Measurements from ENCODE around the gene SPTBN4.
A peak's percentile ranks its signal among the peaks of the same experiment; 100 is the strongest.

SPTBN4 gene

DNA sequence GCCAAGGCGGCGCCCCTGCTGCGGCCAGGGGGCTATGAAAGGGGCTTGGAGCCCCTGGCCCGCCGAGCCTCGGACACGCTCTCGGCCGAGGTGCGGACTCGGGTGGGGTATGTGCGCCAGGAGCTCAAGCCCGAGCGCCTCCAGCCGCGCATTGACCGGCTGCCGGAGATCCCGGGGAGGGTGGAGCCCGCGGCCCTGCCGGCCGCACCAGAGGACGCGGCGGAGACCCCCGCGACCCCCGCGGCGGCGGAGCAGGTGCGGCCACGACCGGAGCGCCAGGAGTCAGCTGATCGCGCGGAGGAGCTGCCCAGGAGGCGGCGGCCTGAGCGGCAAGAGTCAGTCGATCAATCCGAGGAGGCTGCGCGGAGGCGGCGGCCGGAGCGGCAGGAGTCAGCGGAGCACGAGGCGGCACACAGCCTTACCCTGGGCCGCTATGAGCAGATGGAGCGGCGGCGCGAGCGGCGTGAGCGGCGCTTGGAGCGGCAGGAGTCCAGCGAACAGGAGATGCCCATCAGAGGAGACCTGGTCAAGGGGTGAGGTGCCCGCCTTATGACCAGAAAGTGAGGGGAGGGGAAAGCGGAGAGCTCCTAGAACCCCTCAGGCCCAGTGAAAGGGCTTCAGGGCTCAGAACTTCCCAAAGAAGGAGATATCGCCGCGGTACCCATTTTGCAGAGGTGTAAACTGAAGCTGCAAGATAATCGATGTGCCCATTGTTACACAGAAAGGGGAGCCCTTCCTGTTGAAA, 101.1 kb downstream of the SPTBN4 start:
- no peak for DNase-seq

DNA sequence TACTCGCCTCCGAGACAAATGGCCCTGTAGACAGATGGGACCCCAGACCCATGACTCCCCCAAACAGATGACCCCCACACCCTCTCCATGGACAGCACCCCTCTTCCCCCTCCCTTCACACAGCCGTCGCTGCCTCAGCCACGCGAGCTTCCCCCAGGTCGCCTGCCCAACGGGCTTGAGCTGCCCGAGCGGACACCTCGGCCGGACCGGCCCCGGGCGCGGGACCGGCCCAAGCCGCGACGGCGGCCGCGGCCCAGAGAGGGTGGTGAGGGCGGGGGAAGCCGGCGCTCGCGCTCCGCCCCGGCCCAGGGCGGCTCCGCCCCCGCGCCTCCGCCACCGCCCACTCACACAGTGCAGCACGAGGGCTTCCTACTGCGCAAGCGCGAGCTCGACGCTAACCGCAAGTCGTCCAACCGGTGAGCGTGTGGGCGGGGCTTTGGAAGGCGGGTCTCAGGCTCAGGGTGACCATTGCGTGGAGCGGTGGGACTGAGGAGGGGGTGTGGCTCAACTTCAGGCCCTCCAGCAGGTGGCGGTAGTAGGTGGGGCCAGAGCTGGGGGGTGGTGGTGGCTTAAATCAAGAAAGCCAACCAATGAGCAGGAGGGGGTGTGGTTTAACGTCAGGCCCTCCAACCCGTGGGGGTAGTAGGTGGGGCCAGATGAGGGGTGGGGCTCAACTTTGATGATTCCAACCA, 103.7 kb downstream of the SPTBN4 start:
- DNase-seq, result peak; percentile 95

DNA sequence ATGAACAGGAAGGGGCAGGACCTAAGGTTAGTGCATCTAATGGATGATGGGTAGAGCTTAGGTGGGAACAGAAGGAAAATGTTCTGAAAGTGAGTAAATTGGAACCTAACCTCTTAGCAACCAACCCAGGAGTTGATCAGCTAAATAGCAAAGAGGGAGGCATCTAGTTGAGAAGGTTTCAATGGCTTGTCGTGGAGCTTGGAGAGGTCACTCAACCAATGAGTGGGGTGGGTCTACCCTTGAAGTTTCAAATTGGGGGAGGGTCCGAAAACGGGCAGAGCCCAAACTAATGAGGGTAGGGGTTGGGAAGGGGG, 104.2 kb downstream of the SPTBN4 start:
- no peak for DNase-seq

DNA sequence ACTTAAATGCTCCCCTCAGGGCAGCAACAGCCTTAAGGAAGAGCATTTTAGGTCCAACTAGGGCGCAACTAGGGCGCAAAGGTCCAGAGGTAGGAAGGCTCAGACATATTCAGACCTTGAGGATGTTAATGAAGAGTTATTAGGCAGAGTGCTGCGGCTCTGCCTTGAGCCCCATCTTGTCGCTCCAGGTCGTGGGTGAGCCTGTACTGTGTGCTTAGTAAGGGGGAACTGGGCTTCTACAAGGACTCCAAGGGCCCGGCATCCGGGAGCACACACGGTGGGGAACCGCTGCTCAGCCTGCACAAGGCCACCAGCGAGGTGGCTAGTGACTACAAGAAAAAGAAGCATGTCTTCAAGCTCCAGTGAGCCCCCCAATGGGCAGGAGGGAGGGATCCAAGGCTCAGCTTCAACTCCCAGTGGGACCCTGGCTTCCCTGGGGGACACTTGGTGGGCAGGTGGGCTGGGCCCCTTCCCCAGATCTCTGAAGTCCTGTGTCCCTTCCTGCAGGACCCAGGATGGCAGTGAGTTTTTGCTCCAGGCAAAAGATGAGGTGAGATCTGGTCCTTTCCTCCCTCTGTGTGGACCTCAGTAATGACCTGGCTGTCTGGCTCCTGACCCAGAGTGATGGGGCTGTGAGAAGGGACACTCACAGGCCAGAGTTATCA, 105.2 kb downstream of the SPTBN4 start:
- no peak for DNase-seq

DNA sequence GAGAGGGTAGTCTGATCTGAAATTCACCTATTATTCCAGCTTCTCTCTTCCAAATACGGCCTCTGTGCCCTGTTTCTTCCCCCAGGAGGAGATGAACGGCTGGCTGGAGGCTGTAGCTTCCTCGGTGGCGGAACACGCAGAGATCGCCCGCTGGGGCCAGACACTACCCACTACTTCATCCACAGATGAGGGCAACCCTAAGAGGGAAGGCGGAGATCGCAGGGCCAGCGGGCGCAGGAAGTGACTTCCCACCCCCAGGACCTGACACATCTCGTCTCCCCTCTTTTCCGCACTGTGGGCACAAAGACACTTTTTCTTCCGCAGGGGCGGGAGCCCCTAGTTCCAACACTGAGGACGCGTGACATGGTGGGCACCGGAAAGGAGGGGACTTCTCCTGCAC, 108.5 kb downstream of the SPTBN4 start:
- no peak for DNase-seq

DNA sequence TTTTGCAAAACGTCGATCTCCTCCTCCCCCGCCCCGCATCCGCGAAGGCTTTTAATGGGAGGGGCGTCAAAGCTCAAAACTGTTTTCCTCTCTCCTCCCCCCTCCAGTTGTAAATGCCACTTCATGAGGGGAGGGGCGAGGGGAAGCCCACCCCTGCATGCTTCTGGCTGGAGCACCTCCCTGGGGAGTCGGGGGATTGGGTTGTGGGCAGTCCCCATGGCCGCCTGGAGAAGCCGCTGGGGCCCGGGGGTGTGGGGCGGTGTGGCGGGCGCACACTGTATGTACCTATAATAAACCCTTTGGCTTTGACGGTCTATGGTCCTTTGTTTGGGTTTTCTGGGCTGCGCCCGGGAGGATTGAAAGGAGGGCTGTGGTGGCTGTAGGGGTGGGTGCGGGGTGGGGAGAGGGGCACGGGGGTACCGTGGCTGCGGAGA, 109.4 kb downstream of the SPTBN4 start:
- no peak for DNase-seq

DNA sequence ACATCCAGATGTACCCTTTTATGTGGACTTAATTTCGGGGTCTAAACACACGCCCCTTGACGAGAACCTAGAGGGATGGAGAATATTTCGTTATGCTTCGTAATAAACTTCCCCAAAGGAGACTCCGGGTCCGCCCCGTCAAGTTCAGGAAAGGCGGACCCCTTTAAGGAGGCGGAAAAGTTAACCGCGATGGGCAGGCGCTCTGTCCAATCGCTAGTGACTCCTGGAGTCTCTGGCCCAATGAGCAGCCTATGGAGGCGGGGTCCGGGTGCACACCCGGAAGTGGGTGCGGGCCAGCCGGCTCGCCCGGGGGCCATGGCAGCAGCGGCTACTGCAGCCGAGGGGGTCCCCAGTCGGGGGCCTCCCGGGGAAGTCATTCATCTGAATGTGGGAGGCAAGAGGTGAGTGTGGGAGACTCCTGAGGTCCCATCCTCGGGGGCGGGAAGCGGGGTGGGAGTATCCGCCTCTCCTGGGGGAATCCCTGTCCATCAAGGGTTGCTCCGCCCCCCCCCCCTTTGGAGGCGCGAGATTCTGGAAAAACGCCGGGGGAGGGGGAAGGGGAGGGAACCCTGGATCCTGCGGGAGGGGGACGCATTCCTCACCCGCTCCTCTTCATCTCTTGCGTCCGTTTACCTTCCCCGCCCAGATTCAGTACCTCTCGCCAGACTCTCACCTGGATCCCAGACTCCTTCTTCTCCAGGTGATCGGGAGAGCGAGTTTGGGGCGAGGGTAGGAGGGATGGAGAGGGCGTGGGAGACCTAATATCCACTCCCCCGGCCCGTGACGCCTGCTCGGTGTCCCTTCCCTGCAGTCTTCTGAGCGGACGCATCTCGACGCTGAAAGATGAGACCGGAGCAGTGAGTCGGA, 110.0 kb downstream of the SPTBN4 start, which contains the start of gene SHKBP1:
Gene SHKBP1 (plus strand): TSS at position 289 of the 867 bp plus-strand sequence. CDS start 27 bp downstream, at position 316.
- DNase-seq, result peak; percentile 97

DNA sequence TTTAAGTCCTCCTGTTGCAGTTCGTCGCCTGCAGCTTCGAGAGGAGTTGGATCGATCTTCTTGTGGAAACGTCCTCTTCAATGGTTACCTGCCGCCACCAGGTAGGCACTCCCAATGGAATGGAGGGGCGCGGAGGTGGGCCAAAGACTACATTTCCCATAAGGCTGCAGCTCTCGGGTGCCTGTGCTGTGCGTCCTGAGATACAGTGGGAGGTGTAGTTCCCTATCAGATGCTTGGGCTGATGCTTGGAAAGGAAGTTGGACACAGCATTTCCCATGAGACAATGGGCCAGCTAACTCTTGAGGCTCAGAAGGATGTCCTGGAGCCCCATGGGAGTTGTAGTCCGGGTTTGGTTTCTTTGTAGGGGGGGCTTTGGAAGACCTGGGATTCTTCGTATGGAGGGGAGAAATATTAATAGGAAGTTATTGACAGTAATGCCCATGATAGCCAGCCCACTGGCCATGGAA, 111.7 kb downstream of the SPTBN4 start:
- DNase-seq, result no peak

DNA sequence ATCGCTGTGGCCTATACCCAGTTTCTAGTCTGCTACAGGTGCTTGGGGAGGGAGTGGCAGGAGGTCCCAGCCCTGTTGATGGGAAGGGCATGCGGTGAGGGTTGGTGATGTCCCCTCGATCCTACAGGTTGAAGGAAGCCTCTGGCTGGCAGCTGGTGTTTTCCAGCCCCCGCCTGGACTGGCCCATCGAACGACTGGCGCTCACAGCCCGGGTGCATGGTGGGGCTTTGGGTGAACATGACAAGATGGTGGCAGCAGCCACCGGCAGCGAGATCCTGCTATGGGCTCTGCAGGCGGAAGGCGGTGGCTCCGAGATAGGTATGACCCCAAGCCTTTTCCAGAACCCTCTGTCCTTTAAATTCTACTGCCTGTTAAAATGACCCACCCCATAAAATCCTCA, 113.8 kb downstream of the SPTBN4 start:
- no peak for DNase-seq

DNA sequence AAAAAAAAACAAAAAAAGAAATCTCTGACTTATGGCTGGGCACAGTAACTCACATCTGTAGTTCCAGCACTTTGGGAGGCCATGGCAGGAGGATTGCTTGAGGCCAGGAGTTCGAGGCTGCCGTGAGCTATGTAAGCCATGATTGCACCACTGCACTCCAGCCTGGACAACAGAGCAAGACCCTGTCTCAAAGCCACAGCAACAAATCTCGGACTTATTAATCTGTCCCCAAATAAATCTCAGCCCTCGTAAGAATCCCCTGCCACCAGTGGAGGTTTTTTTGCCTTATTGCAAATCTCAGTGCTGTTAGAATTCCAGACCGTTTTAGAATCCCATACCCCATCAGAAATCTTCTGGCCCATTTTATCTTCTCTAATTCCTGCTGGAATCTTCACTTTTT, 114.7 kb downstream of the SPTBN4 start:
- no peak for DNase-seq

DNA sequence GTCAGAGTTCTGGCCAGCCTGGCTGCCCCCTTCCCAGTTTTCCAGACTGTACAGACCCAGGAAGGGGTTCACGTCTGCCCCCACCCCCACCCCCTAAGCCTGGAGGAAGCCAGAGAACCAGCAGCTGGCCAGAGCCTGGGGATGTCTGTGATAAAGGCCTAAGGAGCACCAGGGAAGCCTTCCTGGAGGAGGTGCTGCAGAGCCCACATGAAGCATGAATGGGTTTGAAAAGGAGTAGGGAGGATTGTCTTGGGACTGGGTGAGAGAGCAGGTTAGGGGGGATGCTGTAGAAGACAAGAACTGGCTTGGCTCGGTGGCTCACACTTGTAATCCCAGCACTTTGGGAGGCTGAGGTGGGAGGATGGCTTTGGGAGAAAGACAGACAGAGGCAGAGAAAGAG, 115.7 kb downstream of the SPTBN4 start:
- no peak for DNase-seq

DNA sequence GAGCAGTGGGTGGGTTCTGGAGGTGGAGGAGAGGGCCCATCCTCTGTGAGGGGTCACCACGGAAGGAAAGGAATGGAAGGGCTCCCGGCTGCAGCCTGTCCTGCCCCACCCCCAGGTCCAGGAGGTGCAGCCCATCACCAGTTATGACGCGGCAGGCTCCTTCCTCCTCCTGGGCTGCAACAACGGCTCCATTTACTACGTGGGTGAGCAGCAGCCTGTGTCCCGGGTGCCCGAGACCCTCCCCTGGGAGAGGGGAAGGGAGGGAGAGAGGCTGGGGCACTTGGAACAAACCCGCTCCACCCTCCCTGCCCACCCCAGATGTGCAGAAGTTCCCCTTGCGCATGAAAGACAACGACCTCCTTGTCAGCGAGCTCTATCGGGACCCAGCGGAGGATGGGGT, 116.5 kb downstream of the SPTBN4 start:
- no peak for DNase-seq

DNA sequence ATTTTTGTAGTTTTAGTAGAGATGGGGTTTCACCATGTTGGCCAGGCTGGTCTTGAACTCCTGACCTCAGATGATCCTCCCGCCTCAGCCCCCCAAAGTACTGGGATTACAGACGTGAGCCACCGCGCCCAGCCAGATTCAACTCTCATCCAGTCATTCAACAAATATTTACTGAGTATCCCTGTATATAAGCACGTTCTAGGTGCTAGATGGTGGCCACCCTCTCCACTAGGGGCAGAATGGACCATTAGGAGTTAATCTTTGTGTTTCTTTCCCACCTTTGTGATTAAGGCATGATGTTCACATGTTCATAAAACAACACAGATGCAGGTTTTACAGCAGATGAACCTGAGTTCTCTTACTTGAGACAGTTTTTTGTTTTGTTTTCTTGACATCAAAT, 117.2 kb downstream of the SPTBN4 start:
- no peak for DNase-seq

DNA sequence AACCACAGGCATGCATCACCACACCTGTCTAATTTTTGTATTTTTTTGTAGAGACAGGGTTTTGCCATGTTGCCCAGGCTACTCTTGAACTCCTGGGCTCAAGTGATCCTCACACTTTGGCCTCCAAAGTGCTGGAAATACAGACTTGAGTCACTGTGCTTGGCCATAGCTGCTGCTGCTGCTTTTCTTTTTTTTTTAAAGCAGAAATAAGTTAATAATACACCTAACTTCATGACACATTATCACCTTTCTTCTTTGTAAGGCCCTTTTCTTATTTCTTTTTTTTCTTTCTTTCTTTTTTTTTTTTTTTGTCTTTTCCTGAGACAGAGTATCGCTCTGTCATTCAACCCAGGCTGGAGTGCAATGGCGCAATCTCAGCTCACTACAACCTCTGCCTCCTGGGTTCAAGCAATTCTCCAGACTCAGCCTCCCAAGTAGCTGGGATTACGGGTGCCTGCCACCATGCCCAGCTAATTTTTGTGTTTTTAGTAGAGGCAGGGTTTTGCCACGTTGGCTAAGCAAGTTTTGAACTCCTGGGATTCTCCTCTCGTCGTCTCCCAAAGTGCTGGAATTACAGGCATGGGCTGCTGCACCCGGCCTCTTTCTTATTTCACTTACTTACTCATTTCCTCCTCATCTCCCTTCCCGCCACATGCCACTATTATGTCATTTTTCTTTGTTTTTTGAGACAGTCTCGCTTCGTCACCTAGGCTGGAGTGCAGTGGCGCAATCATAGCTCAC, 118.6 kb downstream of the SPTBN4 start:
- DNase-seq, result no peak

DNA sequence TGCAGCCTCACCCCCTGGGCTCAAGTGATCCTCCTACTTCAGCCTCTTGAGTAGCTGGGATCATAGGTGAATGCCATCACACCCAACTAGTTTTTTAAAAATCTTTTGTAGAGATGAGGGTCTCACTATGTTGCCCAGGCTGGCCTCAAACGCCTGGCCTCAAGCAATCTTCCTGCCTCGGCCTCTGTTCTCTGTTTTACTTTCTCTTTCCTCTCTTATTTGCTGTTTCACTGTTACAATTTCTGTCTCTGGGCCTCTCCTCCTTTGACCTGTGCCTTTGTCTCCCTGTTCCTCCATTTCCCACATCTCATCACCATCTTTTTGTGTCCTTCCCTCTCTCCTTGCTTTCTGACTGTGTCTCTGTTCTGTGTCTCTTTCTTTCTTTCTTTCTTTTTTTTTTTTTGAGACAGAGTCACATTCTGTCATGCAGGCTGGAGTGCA, 119.2 kb downstream of the SPTBN4 start:
- DNase-seq, result no peak

DNA sequence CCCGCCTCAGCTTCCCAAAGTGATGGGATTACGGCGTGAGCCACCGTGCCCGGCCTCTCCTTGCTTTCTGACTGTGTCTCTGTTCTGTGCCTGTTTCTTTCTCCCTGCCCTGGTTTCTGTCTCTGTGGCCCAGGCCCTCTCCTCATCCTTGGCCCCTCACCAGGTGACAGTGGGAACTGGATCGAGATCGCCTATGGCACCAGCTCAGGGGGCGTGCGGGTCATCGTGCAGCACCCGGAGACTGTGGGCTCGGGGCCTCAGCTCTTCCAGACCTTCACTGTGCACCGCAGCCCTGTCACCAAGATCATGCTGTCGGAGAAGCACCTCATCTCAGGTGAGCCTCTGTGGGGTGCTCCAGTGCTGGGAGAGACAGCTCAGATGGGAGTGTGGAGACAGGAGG, 119.8 kb downstream of the SPTBN4 start:
- no peak for DNase-seq

DNA sequence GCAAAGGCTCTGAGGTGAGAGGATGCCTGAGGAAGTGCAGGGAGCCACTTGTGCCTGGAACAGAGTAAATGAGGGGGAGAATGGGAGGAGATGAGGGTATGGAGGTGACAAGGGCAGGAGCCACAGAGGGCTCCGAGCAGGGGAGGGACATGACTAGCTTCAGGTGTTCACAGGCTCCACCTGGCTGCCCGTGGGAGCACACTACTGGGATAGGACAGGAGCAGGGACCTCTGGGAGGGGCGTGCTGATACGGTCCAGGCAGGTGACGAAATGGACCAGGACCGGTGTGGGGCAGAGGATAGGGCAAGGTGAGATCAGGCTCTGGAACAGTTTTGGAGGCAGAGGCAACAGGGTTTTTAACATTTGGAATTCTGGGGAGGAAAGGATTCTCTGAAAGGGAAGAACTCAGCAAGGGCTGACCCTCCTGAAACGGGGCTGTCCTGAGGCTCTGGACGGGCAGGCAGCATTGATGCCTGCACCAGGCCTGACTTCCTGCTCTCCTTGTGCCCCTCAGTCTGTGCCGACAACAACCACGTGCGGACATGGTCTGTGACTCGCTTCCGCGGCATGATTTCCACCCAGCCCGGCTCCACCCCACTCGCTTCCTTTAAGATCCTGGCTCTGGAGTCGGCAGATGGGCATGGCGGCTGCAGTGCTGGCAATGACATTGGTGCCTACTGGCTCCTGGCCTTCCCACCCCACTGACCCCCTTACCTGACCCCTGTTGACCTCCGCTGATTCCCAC, 121.5 kb downstream of the SPTBN4 start:
- DNase-seq, result no peak

DNA sequence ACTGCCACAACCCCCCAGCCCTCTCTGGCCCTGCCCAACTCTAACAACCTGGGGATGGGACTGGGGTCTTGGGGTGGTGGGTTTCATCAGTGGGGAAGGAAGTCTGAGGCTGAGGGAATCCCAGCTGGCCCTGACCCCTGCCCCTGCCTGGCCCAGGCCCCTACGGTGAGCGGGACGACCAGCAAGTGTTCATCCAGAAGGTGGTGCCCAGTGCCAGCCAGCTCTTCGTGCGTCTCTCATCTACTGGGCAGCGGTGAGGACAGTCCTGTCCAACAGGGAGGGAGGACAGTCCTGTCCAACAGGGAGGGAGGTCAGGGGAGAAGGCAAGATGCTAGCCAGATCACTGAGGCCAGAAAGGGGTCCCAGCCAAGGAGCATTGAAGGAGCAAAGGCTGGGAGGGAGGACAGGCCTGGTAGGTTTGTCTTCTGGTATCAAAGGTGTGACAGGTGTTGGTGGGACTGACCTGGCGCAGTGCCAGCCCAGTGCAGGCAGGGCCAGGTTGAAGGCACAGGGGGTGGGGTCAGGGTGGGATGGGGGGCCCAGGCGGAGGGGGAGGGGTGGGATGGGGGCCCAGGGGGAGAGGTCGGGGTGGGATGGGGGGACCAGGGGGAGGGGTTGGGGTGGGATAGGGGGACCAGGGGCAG, 122.2 kb downstream of the SPTBN4 start:
- no peak for DNase-seq

DNA sequence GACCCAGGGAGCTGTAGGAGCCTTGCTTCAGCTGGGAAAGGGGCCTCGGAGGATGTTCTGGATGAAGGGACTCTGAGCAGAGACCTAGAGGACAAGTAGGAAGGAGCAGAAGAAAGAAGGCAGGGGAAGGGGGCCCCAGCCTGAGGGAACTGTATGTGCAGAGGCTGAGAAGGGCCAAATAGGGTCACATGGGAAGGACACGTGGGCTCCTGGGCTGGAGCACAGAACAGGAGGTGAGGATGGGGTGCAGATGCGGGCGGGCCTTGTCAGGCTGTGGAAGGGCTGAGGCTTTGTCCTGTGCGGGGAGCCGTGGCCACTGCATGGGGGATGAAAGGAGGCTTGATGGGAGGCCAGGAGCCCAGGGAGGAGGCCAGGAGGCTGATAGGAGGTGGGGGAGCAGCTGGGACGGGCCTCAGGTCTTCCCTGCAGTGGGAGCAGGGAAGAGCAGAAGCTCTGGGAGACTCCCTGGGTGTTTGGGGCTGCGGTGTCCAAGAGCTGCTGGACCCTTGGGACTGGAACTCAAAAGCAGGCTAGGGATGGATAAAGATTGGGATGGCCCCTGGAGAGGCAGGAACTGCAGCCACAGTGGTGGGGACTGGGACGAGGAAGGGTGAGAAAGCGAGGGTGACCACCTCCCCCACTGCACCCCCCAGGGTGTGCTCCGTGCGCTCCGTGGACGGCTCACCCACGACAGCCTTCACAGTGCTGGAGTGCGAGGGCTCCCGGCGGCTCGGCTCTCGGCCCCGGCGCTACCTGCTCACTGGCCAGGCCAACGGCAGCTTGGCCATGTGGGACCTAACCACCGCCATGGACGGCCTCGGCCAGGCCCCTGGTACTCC, 123.0 kb downstream of the SPTBN4 start:
- DNase-seq, result no peak

All from activated CD8-positive, alpha-beta memory T cell treated with anti-CD3 and anti-CD28 coated beads for 24 hours (primary cell).